Spinal cord (tissue), 10 donors: ENCODE measurements around the gene MSI2. TPM values are rescaled to one million over a fixed set of nuclear protein-coding genes. Genes with fewer than 3 reads are reported as not detected.

Experiments
- DNase-seq, 6 donors: peaks; one replicate each; pipeline versions ENCODE4 v3.0.0 to v3.0.0-alpha.2; 2013 to 2015; ENCODE audit warnings: low spot score in 6 of 6, low read depth in 4 of 6
- H3K27ac ChIP-seq: one replicate; pipeline ENCODE4 v1.5.1; 2013; ENCODE audit warnings: low read depth, low read length, control low read depth
- H3K27me3 ChIP-seq: one replicate; pipeline ENCODE4 v1.6.1; 2013; ENCODE audit warnings: low read length; ENCODE audit not compliant: control insufficient read depth, insufficient read depth
- H3K36me3 ChIP-seq: one replicate; pipeline ENCODE4 v1.6.1; 2013; ENCODE audit warnings: low read length; ENCODE audit not compliant: control insufficient read depth, insufficient read depth
- H3K4me1 ChIP-seq: one replicate; pipeline ENCODE4 v1.6.1; 2013; ENCODE audit warnings: low read length; ENCODE audit not compliant: control insufficient read depth, insufficient read depth
- H3K4me3 ChIP-seq: one replicate; pipeline ENCODE4 v1.5.1; 2013; ENCODE audit warnings: low read depth, low read length, control low read depth
- H3K9me3 ChIP-seq: one replicate; pipeline ENCODE4 v1.6.1; 2013; ENCODE audit warnings: low read length; ENCODE audit not compliant: control insufficient read depth, insufficient read depth
- WGBS: methylation state at CpG from one replicate; pipeline ENCODE4 v1.1.5; 2013; ENCODE audit warnings: missing lambda C conversion rate; ENCODE audit not compliant: insufficient coverage; 5-methylcytosine and 5-hydroxymethylcytosine counted together
- polyA plus RNA-seq, 2 donors: library from polyadenylated mRNA; unstranded; fragments of 120-200 nt; gene quantifications; one replicate each; pipeline ENCODE4 v1.2.1, GENCODE V29; 2013; ENCODE audit not compliant: insufficient read length in 2 of 2
- total RNA-seq, 2 donors: library from RNA; depleted of rRNA in 1 of 2; stranded (reverse); fragments of 120-200 nt in 1 of 2; fragments of >200 nt in 1 of 2; gene quantifications; one replicate each; pipeline versions ENCODE4 v1.2.3 to v1.2.4, GENCODE V29; 2013 to 2014
- donor health status: healthy.

MSI2 gene
- total and polyA plus RNA-seq, 4 donors = 92.8 to 167 (median 109) TPM

DNA sequence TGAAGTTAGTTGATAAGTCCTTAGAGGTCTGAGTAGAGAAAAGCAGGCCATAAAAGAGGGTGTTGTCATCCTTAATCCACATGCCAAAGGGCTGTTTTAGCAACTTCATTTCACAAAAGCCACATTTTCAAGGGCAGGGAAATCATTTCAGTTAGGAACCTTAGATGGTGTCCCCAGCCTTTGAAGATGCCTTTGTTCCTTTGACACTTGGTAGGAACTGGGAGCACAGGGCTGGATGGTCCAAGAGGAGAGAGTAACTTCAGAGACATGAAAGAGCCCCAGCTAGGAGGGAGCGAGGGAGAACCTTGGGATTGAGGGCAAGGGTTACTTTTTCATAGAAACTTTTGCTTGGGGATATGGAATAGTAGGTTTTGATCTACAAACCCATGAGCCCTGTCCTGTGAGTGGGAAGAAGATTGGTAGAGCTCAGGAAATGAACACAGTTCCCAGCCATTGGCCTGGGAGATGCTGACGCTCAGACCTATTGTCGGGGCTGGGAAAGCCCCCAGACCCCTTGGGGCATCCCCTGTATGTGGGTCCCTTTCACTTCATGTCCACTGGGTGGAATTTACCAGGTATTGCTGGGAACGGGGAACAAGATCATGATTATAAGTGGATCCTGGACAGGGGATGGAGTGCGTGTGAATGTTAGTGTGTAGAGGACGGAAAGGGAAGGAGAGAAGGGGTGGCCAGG is 18.9 kb downstream of the MSI2 start:
- Histone ChIP-seq H3K27ac (peak overlapping the region; percentile 16), H3K4me3 (no peak overlapping the region), H3K27me3 (no peaks in the 10 kb centered on the region), H3K9me3 (no peaks in the 10 kb centered on the region), H3K4me1 (peaks cover 60% of the 10 kb centered on the region), H3K36me3 (peaks cover 18% of the 10 kb centered on the region)
- 89% methylated on average over 6 of the region's 6 CpGs for WGBS
- no peak for DNase-seq

- WGBS = 47% methylated on average over 9 of the region's 9 CpGs
- Histone ChIP-seq H3K27ac (peak overlapping the region; percentile 61), H3K9me3 (no peaks in the 10 kb centered on the region)
Observed at GRCh38 chr17:57276621-57277020, 20.3 kb downstream of the MSI2 start.

DNA sequence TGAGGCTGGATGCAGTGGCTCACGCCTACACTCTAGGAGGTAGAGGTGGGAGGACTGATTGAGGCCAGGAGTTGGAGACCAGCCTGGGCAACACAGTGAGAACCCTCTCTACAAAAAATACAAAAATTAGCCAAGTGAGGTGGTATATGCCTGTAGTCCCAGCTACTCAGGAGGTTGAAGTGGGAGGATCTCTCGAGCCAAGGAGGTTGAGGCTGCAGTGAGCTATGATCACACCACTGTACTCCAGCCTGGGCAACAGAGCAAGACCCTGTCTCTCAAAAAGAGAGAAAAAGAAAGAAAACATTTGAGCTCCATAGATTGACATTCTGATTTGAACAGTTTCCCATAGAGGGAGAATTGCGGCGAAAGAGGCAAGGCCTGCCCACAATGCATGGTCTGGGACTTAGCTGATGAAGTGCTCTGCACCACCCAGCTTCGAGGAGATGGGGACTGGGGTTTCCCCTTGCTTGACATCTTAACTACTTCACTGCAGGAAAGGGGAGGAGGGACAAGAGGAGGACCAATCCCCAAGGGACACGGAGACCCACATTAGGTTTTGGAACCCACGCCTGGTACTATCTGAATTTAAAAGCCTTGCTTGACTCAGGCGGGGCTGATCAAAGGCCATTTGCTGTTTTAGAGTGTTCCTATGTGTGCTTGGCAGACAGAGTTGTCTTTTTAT is 21.7 kb downstream of the MSI2 start:
- Histone ChIP-seq H3K4me1 (peaks cover 71% of the 10 kb centered on the region), H3K27ac (peak overlapping the region; percentile 61), H3K9me3 (no peaks in the 10 kb centered on the region), H3K4me3 (no peak overlapping the region), H3K36me3 (peaks cover 23% of the 10 kb centered on the region), H3K27me3 (no peaks in the 10 kb centered on the region)
- DNase-seq = no peak
- 74% methylated on average over 2 of the region's 8 CpGs for WGBS

More at GRCh38 chr17:57276621-57277020, 20.3 kb downstream of the MSI2 start:
- no peaks in the 10 kb centered on the region for H3K27me3 ChIP-seq
- no peak overlapping the region for H3K4me3 ChIP-seq
- peaks cover 65% of the 10 kb centered on the region for H3K4me1 ChIP-seq
- no peak for DNase-seq
- H3K36me3 ChIP-seq = peaks cover 23% of the 10 kb centered on the region

- H3K27me3 ChIP-seq = no peaks in the 10 kb centered on the region
- H3K4me1 ChIP-seq = peaks cover 70% of the 10 kb centered on the region
- H3K36me3 ChIP-seq = peaks cover 25% of the 10 kb centered on the region
- no peak for DNase-seq
- H3K27ac ChIP-seq = peak overlapping the region; percentile 62
- H3K9me3 ChIP-seq = no peaks in the 10 kb centered on the region
- no peak overlapping the region for H3K4me3 ChIP-seq
- WGBS = 82% methylated on average over 7 of the region's 10 CpGs
Observed at GRCh38 chr17:57278740-57279387, 22.5 kb downstream of the MSI2 start.

- Histone ChIP-seq H3K27ac (peak overlapping the region; percentile 62), H3K4me1 (peaks cover 73% of the 10 kb centered on the region), H3K4me3 (no peak overlapping the region), H3K27me3 (no peaks in the 10 kb centered on the region), H3K36me3 (peaks cover 25% of the 10 kb centered on the region), H3K9me3 (no peaks in the 10 kb centered on the region)
- 84% methylated on average over 3 of the region's 3 CpGs for WGBS
- no peak for DNase-seq
Observed at GRCh38 chr17:57279432-57279831, 23.1 kb downstream of the MSI2 start.

DNA sequence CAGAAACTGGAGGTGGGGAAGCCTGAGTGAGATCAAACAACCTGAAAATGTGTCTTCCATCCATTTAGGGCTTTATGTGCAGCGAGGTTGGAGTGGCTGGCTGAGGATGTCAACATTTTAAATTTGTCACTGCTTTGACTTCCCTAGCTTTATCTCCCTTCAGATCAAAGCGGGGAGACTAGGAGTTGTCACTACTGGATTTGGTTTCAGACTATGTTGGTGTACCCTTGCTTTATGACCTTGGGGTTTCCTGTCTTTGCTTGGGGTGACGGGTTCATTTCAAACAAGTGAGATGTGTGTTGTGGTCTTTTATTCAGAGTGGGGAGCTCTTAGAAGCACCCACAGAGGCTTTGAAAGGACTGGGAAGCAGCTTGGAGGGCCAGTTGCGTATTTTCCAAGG is 25.6 kb downstream of the MSI2 start:
- WGBS = 82% methylated on average over 2 of the region's 4 CpGs
- Histone ChIP-seq H3K27ac (peak overlapping the region; percentile 77), H3K9me3 (no peaks in the 10 kb centered on the region), H3K36me3 (peaks cover 23% of the 10 kb centered on the region), H3K4me1 (peaks cover 76% of the 10 kb centered on the region), H3K4me3 (no peak overlapping the region), H3K27me3 (no peaks in the 10 kb centered on the region)
- no peak for DNase-seq

- no CpG with 5 or more reads among the region's 1 CpG for WGBS
- peak overlapping the region; percentile 77 for H3K27ac ChIP-seq
- H3K36me3 ChIP-seq = peaks cover 24% of the 10 kb centered on the region
- no peaks in the 10 kb centered on the region for H3K9me3 ChIP-seq
- no peaks in the 10 kb centered on the region for H3K27me3 ChIP-seq
- H3K4me1 ChIP-seq = peaks cover 76% of the 10 kb centered on the region
- peak in 1 of 6 donors; percentile 64 for DNase-seq
- H3K4me3 ChIP-seq = no peak overlapping the region
Observed at GRCh38 chr17:57282296-57282695, 26.0 kb downstream of the MSI2 start.

- Histone ChIP-seq H3K9me3 (no peaks in the 10 kb centered on the region), H3K4me1 (peaks cover 79% of the 10 kb centered on the region), H3K27ac (peak overlapping the region; percentile 77), H3K4me3 (no peak overlapping the region), H3K36me3 (peaks cover 22% of the 10 kb centered on the region), H3K27me3 (no peaks in the 10 kb centered on the region)
- WGBS = 69% methylated on average over 11 of the region's 18 CpGs
- DNase-seq = no peak
Observed at GRCh38 chr17:57283203-57283971, 27.1 kb downstream of the MSI2 start.

GRCh38 chr17:57284583-57284982 is 28.3 kb downstream of the MSI2 start:
- no peak for DNase-seq
- Histone ChIP-seq H3K27me3 (no peaks in the 10 kb centered on the region), H3K9me3 (no peaks in the 10 kb centered on the region), H3K4me3 (no peak overlapping the region), H3K27ac (peak overlapping the region; percentile 85), H3K4me1 (peaks cover 80% of the 10 kb centered on the region), H3K36me3 (peaks cover 19% of the 10 kb centered on the region)
- WGBS = no CpG with 5 or more reads among the region's 3 CpGs
